ENCODE data around the gene SLC25A34.

The SLC25A34 gene

GRCh38 chr1:15714406-15715136 lies 21.5 kb upstream of the SLC25A34 start:
- no peak for DNase-seq

- peak; percentile 75 for DNase-seq
Observed at GRCh38 chr1:15717418-15718125, 18.5 kb upstream of the SLC25A34 start.

- peak; percentile 42 for DNase-seq
Observed at GRCh38 chr1:15718199-15718601, 17.9 kb upstream of the SLC25A34 start.

GRCh38 chr1:15719381-15720120 lies 16.5 kb upstream of the SLC25A34 start:
- no peak for DNase-seq

- no peak for DNase-seq
Observed at GRCh38 chr1:15720861-15721260, 15.2 kb upstream of the SLC25A34 start.

GRCh38 chr1:15722411-15722810 lies 13.6 kb upstream of the SLC25A34 start:
- no peak for DNase-seq

GRCh38 chr1:15722836-15723532 lies 13.1 kb upstream of the SLC25A34 start:
- no peak for DNase-seq

- no peak for DNase-seq
Observed at GRCh38 chr1:15723631-15724246, 12.3 kb upstream of the SLC25A34 start.

GRCh38 chr1:15724949-15725880 lies 10.8 kb upstream of the SLC25A34 start:
- no peak for DNase-seq

- no peak for DNase-seq
Observed at GRCh38 chr1:15726508-15726907, 9.6 kb upstream of the SLC25A34 start.

- DNase-seq: no peak
Observed at GRCh38 chr1:15727021-15727420, 9.0 kb upstream of the SLC25A34 start.

- DNase-seq: no peak
Observed at GRCh38 chr1:15727424-15727823, 8.6 kb upstream of the SLC25A34 start.

GRCh38 chr1:15727866-15728534 lies 8.1 kb upstream of the SLC25A34 start:
- DNase-seq: no peak

- no peak for DNase-seq
Observed at GRCh38 chr1:15728937-15729657, 7.0 kb upstream of the SLC25A34 start.

- no peak for DNase-seq
Observed at GRCh38 chr1:15730423-15730822, 5.6 kb upstream of the SLC25A34 start.

- DNase-seq: no peak
Observed at GRCh38 chr1:15730936-15731335, 5.1 kb upstream of the SLC25A34 start.

GRCh38 chr1:15731735-15732685 lies 4.0 kb upstream of the SLC25A34 start:
- DNase-seq: no peak

- DNase-seq: no peak
Observed at GRCh38 chr1:15732686-15733081, 3.4 kb upstream of the SLC25A34 start.

GRCh38 chr1:15733218-15733725 lies 2.8 kb upstream of the SLC25A34 start:
- no peak for DNase-seq
